ENCODE results near the gene ANKRD9. TPM values are rescaled to one million over a fixed set of nuclear protein-coding genes. Genes with fewer than 3 reads are reported as not detected.
"Not testable (repeated sequence)": the region's sequence is repeated elsewhere in the genome, so short reads cannot be mapped to it uniquely, and the experiment has no call there.

The ANKRD9 gene
- total and polyA plus RNA-seq, 3 experiments from 2014 or later: 1.3 to 12.1 (median 10.1) TPM

DNA sequence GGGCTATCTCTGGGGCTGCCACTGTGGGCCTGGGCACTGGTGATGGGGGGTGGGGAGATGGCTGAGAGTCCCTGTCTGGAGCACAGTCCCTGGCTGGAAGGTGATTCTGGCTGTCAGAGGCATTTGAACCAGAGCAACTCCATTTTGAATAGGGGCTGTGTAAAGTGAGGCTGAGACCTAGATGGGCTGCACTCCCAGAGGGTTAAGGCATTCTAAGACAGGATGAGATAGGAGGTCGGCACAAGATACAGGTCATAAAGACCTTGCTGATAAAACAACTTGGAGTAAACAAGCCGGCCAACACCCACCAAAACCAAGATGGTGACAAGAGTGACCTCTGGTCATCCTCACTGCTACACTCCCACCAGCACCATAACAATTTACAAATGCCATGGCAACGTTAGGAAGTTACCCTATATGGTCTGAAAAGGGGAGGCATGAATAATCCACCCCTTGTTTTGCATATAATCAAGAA, 41.4 kb upstream of the ANKRD9 start:
- H3K9me3 ChIP-seq (ENCODE audit: low read length); DNase-seq; H3K9me3 Mint-ChIP-seq; H3K4me1 Mint-ChIP-seq; H3K36me3 Mint-ChIP-seq; H3K27me3 ChIP-seq (ENCODE audit: insufficient read depth, low read length, poor library complexity, severe bottlenecking); H3K27ac Mint-ChIP-seq; H3K27ac ChIP-seq (ENCODE audit: low read depth, low read length); H3K4me1 ChIP-seq (ENCODE audit: insufficient read depth, low read length); H3K4me3 Mint-ChIP-seq; POLR2A ChIA-PET; H3K36me3 ChIP-seq (ENCODE audit: insufficient read depth, low read length); H3K4me3 ChIP-seq (ENCODE audit: low read length); CTCF ChIA-PET: not testable (repeated sequence)
- H3K27me3 Mint-ChIP-seq: peaks cover 8 to 31% of the 10 kb centered on the region in 2 donors

DNA sequence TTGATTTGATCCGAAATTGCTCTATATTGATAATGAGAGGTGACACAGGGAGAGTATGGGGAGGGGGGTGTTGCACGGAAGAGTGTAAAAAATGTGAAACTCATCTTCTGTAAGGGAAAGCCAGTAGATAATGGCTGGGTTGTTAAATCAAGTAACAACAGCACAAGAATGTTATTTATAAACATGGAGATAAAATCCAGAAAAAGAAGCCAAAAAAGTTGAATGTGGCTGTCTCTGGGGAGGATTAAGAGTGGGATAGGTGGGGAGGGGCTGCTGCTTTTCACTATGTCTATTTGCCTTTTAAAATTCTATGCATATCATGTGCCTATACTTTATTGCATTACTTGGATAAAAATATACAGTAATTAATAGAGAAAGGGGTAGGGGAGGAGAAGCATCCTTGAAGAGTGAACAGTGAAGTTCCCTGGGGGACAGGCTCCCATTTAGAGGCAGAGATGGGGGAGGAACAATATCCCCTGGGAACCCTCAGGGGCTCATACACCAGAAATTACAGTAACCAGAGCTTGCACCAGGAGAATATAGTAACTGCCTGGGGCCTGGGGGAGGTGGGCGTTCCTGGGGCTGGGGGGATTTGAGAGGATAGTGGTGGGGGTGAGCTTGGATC, 39.2 kb upstream of the ANKRD9 start:
- H3K27ac ChIP-seq (ENCODE audit: low read depth, low read length): no peak overlapping the region
- H3K9me3 ChIP-seq (ENCODE audit: low read length): no peaks in the 10 kb centered on the region
- H3K9me3 Mint-ChIP-seq: peaks cover 0 to 4% (median 0%) of the 10 kb centered on the region in 5 donors
- no peak overlapping the region for H3K4me3 ChIP-seq (ENCODE audit: low read length)
- no peak overlapping the region for H3K4me3 Mint-ChIP-seq
- DNase-seq: no peak
- H3K4me1 Mint-ChIP-seq: peaks cover 2 to 8% (median 3%) of the 10 kb centered on the region in 3 donors
- H3K36me3 ChIP-seq (ENCODE audit: insufficient read depth, low read length): no peaks in the 10 kb centered on the region
- ChIA-PET CTCF (interaction anchor here (0.8 kb wide), 1 partner anchor 23 kb away, joined by 3 read pairs; no protein-coding TSS in a partner anchor), POLR2A (no interaction called here)
- H3K36me3 Mint-ChIP-seq: no peaks in the 10 kb centered on the region
- H3K27me3 Mint-ChIP-seq: peaks cover 19 to 46% of the 10 kb centered on the region in 2 donors
- H3K27ac Mint-ChIP-seq: no peak overlapping the region
- no peaks in the 10 kb centered on the region for H3K4me1 ChIP-seq (ENCODE audit: insufficient read depth, low read length)
- H3K27me3 ChIP-seq (ENCODE audit: insufficient read depth, low read length, poor library complexity, severe bottlenecking): peaks cover 8% of the 10 kb centered on the region

DNA sequence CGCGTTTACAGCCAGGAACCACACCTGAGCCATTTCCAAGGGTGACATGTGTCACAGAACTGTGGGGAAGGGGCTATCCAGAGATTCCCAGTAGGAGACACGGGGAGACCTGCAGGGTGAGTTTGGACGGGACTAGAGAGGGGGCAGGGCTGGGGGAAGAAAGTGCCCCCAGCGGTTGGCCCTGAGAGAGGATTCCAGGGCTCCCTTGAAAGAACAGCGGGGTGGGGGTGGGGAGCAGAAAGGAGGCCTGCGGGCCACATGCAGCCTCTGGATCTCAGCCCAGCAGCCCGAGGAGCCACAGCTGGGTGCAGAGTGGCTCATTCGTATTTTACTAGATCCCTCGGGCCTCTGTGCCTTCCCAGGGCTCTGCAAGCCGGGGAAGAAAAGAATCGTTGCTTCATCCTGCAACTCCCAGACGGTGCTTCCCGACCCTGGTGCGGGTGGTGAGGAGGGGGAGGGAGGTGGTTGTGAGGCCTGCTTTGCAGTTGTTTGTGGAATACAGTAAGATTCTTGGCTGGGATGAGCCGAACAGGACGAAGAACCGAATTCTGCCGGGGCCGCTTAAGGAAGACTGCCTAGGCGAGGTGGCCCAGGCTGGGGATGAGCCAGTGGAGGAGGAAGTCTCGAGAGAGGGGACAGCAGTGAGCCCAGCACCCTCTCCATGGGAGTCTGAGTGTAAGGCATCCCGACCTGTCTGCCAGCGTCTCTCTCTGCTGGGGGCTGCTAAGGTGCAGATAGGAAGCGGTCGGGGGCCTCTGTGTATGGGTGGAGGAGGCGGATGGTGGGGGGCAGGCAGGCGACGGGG, 36.1 kb upstream of the ANKRD9 start:
- Mint-ChIP-seq H3K4me1 (peaks cover 2 to 8% (median 3%) of the 10 kb centered on the region in 3 donors), H3K36me3 (no peaks in the 10 kb centered on the region), H3K27ac (peak overlapping the region in 2 of 8 donors; percentile 5 to 91), H3K27me3 (peaks cover 23 to 53% of the 10 kb centered on the region in 2 donors), H3K9me3 (peaks cover 0 to 4% (median 0%) of the 10 kb centered on the region in 5 donors), H3K4me3 (peak overlapping the region in 5 of 7 donors; percentile 8 to 69 (median 52))
- peaks cover 8% of the 10 kb centered on the region for H3K27me3 ChIP-seq (ENCODE audit: insufficient read depth, low read length, poor library complexity, severe bottlenecking)
- no peaks in the 10 kb centered on the region for H3K9me3 ChIP-seq (ENCODE audit: low read length)
- POLR2A ChIA-PET: no interaction called here
- CTCF ChIA-PET: no interaction called here
- H3K4me3 ChIP-seq (ENCODE audit: low read length): no peak overlapping the region
- DNase-seq: no peak
- H3K4me1 ChIP-seq (ENCODE audit: insufficient read depth, low read length): no peaks in the 10 kb centered on the region
- H3K36me3 ChIP-seq (ENCODE audit: insufficient read depth, low read length): no peaks in the 10 kb centered on the region
- H3K27ac ChIP-seq (ENCODE audit: low read depth, low read length): no peak overlapping the region

- H3K36me3 ChIP-seq (ENCODE audit: insufficient read depth, low read length): no peaks in the 10 kb centered on the region
- peaks cover 8% of the 10 kb centered on the region for H3K27me3 ChIP-seq (ENCODE audit: insufficient read depth, low read length, poor library complexity, severe bottlenecking)
- Mint-ChIP-seq H3K4me1 (peaks cover 2 to 8% (median 3%) of the 10 kb centered on the region in 3 donors), H3K9me3 (peaks cover 0 to 4% (median 0%) of the 10 kb centered on the region in 5 donors), H3K27ac (peak overlapping the region in 1 of 8 donors; percentile 5), H3K27me3 (peaks cover 23 to 47% of the 10 kb centered on the region in 2 donors), H3K36me3 (no peaks in the 10 kb centered on the region), H3K4me3 (peak overlapping the region in 6 of 7 donors; percentile 8 to 69 (median 50))
- H3K4me3 ChIP-seq (ENCODE audit: low read length): no peak overlapping the region
- no peaks in the 10 kb centered on the region for H3K9me3 ChIP-seq (ENCODE audit: low read length)
- ChIA-PET CTCF (interaction anchor here (1.0 kb wide), 1 partner anchor 20 kb away, joined by 3 read pairs; no protein-coding TSS in a partner anchor), POLR2A (no interaction called here)
- no peaks in the 10 kb centered on the region for H3K4me1 ChIP-seq (ENCODE audit: insufficient read depth, low read length)
- H3K27ac ChIP-seq (ENCODE audit: low read depth, low read length): no peak overlapping the region
- DNase-seq: peak in 1 of 5 donors; percentile 9
These were observed 35.3 kb upstream of the ANKRD9 start for GRCh38 chr14:102544747-102545460.

DNA sequence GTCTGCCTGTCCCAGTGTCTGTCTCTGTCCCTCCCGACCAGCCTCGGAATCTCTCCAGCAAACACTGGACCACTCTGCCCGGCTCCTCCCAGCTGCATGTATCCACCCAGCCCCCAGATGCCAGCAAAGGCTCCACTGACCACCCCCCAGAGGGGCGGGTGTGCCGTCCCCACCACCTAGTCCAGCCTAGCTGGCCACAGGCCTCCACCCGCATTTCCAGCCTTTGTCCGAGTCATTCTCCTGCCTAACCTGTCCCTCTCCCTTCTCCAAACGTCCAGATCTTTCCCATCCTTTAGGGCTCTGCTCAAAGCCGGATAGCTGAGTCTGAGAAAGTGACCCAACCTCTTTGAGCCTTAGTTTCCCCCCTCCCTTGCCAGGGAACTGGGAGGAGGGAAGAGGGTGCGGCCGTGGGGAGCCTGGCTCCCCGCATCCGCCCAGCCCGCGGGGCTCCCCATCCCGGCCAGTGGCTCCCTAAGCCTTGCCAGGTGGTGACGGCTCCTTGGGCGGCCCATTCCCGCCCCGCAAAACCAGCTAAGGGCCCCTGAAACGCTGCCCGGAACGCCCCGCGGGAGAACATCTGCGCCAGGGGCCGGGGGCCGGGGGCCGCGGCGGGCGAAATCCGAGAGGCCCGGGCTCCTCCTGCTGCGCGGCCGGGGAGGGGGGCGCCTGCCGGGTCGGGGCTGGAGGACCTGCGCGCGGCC, 34.6 kb upstream of the ANKRD9 start:
- Mint-ChIP-seq H3K4me1 (peaks cover 2 to 8% (median 3%) of the 10 kb centered on the region in 3 donors), H3K27ac (no peak overlapping the region), H3K9me3 (peaks cover 0 to 4% (median 0%) of the 10 kb centered on the region in 5 donors), H3K27me3 (peaks cover 23 to 47% of the 10 kb centered on the region in 2 donors), H3K4me3 (peak overlapping the region in 3 of 7 donors; percentile 9 to 24 (median 23)), H3K36me3 (no peaks in the 10 kb centered on the region)
- Histone ChIP-seq H3K27ac (ENCODE audit: low read depth, low read length) (no peak overlapping the region), H3K4me1 (ENCODE audit: insufficient read depth, low read length) (no peaks in the 10 kb centered on the region), H3K4me3 (ENCODE audit: low read length) (no peak overlapping the region), H3K9me3 (ENCODE audit: low read length) (no peaks in the 10 kb centered on the region), H3K36me3 (ENCODE audit: insufficient read depth, low read length) (no peaks in the 10 kb centered on the region), H3K27me3 (ENCODE audit: insufficient read depth, low read length, poor library complexity, severe bottlenecking) (peaks cover 8% of the 10 kb centered on the region)
- ChIA-PET CTCF (interaction anchor here (1.0 kb wide), 1 partner anchor 19 kb away, joined by 3 read pairs; no protein-coding TSS in a partner anchor), POLR2A (no interaction called here)
- DNase-seq: no peak

- no peak for DNase-seq
- ChIA-PET POLR2A (no interaction called here), CTCF (no interaction called here)
- peaks cover 16 to 28% of the 10 kb centered on the region in 2 donors for H3K27me3 Mint-ChIP-seq
- Histone ChIP-seq H3K27ac (ENCODE audit: low read depth, low read length) (no peak overlapping the region), H3K9me3 (ENCODE audit: low read length) (no peaks in the 10 kb centered on the region), H3K4me1 (ENCODE audit: insufficient read depth, low read length) (no peaks in the 10 kb centered on the region), H3K36me3 (ENCODE audit: insufficient read depth, low read length) (no peaks in the 10 kb centered on the region), H3K27me3 (ENCODE audit: insufficient read depth, low read length, poor library complexity, severe bottlenecking) (peaks cover 8% of the 10 kb centered on the region), H3K4me3 (ENCODE audit: low read length) (no peak overlapping the region)
- H3K36me3 Mint-ChIP-seq: no peaks in the 10 kb centered on the region
- H3K4me1 Mint-ChIP-seq: peaks cover 2 to 8% (median 3%) of the 10 kb centered on the region in 3 donors
- H3K4me3 Mint-ChIP-seq: no peak overlapping the region
- H3K9me3 Mint-ChIP-seq: no peaks in the 10 kb centered on the region
- no peak overlapping the region for H3K27ac Mint-ChIP-seq
These were observed 32.2 kb upstream of the ANKRD9 start for GRCh38 chr14:102541771-102542170.

DNA sequence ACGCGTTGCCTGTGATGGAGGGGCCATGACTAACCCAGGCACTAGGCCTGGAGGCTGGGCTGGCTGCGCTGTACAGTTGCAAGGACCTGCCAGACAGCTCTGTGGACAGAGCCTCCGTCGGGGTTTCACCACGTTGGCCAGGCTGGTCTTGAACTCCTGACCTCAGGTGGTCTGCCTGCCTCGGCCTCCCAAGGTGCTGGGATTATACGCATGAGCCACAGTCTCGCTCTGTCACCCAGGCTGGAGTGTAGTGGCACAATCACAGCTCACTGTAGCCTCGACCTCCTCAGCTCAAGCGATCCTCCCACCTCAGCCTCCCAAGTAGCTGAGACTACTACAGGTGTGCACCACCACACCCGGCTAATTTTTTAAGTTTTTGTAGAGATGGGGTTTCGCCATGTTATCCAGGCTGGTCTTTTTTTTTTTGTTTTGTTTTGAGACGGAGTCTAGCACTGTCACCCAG, 31.5 kb upstream of the ANKRD9 start:
- DNase-seq; H3K4me3 Mint-ChIP-seq; H3K27ac ChIP-seq (ENCODE audit: low read depth, low read length); CTCF ChIA-PET; H3K27me3 ChIP-seq (ENCODE audit: insufficient read depth, low read length, poor library complexity, severe bottlenecking); H3K9me3 ChIP-seq (ENCODE audit: low read length); H3K4me1 ChIP-seq (ENCODE audit: insufficient read depth, low read length); H3K4me3 ChIP-seq (ENCODE audit: low read length); H3K4me1 Mint-ChIP-seq; H3K36me3 Mint-ChIP-seq; H3K36me3 ChIP-seq (ENCODE audit: insufficient read depth, low read length); H3K9me3 Mint-ChIP-seq; H3K27ac Mint-ChIP-seq: not testable (repeated sequence)
- POLR2A ChIA-PET: interaction anchor here (0.5 kb wide), 1 partner anchor 14 kb away, joined by 5 read pairs; no protein-coding TSS in a partner anchor
- peaks cover 16 to 27% of the 10 kb centered on the region in 2 donors for H3K27me3 Mint-ChIP-seq
